Esophagus muscularis mucosa (tissue), 3 donors: Measurements from ENCODE around the gene CHSY3.

Source experiments
- CTCF ChIP-seq, 3 experiments: fragments of 200-600 bp in 2 of 3; fragments of 450-650 bp in 1 of 3; sonication (generic) in 2 of 3; IDR thresholded peaks; one replicate each; pipeline ENCODE4 v1.5.1; 2017 to 2019; ENCODE audit warnings: antibody characterized with exemption in 3 of 3, mild to moderate bottlenecking in 2 of 3, moderate library complexity in 1 of 3
- POLR2A ChIP-seq: fragments of 450-650 bp; IDR thresholded peaks from one replicate; pipeline ENCODE4 v1.6.1; 2017; ENCODE audit warnings: antibody characterized with exemption, moderate library complexity, mild to moderate bottlenecking, low read depth

GRCh38 chr5:130064484-130064883 is 160.2 kb downstream of the CHSY3 start:
- TF ChIP-seq CTCF (IDR thresholded peaks at IDR 0.05) (no peak), POLR2A (no peak)
